Karpas-422 (cell line): ENCODE data around the gene GUK1. TPM values are rescaled to one million over a fixed set of nuclear protein-coding genes. Genes with fewer than 3 reads are reported as not detected.
"Not testable (repeated sequence)": the region's sequence is repeated elsewhere in the genome, so short reads cannot be mapped to it uniquely, and the experiment has no call there.

Source experiments
- DNase-seq: peaks from one replicate; pipeline ENCODE4 v3.0.0-alpha.2; 2015
- H2AFZ ChIP-seq: fragments of 200-600 bp; sonication (generic); 2 replicates; pipeline ENCODE4 v1.6.1; 2014; ENCODE audit warnings: antibody characterized with exemption, low read length, mixed read lengths
- H3K27ac ChIP-seq: fragments of 200-600 bp; sonication (generic); 2 replicates; pipeline ENCODE4 v1.5.1; 2014; ENCODE audit warnings: mild to moderate bottlenecking, low read length, moderate library complexity
- H3K27me3 ChIP-seq: fragments of 200-600 bp; sonication (generic); 2 replicates; pipeline ENCODE4 v1.6.1; 2014; ENCODE audit warnings: low read length, mixed read lengths
- H3K36me3 ChIP-seq: fragments of 200-600 bp; sonication (generic); 2 replicates; pipeline ENCODE4 v1.6.1; 2014; ENCODE audit warnings: low read length, mixed read lengths; ENCODE audit not compliant: insufficient read depth
- H3K4me1 ChIP-seq: fragments of 200-600 bp; sonication (generic); 2 replicates; pipeline ENCODE4 v1.6.1; 2014; ENCODE audit warnings: mild to moderate bottlenecking, low read length, mixed read lengths
- H3K4me2 ChIP-seq: fragments of 200-600 bp; sonication (generic); 2 replicates; pipeline ENCODE4 v1.6.1; 2014; ENCODE audit warnings: low read length, low read depth, mild to moderate bottlenecking; ENCODE audit not compliant: poor library complexity, severe bottlenecking
- H3K4me3 ChIP-seq: fragments of 200-600 bp; sonication (generic); 2 replicates; pipeline ENCODE4 v1.5.1; 2014; ENCODE audit warnings: mild to moderate bottlenecking, antibody characterized with exemption, low read length, mixed read lengths
- H3K79me2 ChIP-seq: fragments of 200-600 bp; sonication (generic); 2 replicates; pipeline ENCODE4 v1.6.1; 2014; ENCODE audit warnings: mild to moderate bottlenecking, low read length, mixed read lengths
- H3K9ac ChIP-seq: fragments of 200-600 bp; sonication (generic); 2 replicates; pipeline ENCODE4 v1.6.0; 2014; ENCODE audit warnings: low read length
- H3K9me2 ChIP-seq: fragments of 200-600 bp; sonication (generic), shearing (Covaris generic); replicated peaks from 2 replicates; pipeline ENCODE4 v1.6.0; 2014; ENCODE audit warnings: mild to moderate bottlenecking, low read length, moderate library complexity; ENCODE audit not compliant: insufficient read depth
- H3K9me3 ChIP-seq: fragments of 300-700, 200-600 bp; sonication (generic); 2 replicates; pipeline ENCODE4 v1.6.1; 2014; ENCODE audit warnings: low read length, mixed read lengths
- H4K20me1 ChIP-seq: fragments of 200-600 bp; sonication (generic); 2 replicates; pipeline ENCODE4 v1.6.1; 2014; ENCODE audit warnings: mild to moderate bottlenecking, antibody characterized with exemption, low read length, low read depth; ENCODE audit not compliant: insufficient read depth
- total RNA-seq: library from RNA; depleted of rRNA; stranded (reverse); fragments of >200 nt; shearing (Covaris generic); gene quantifications from 2 replicates; pipeline ENCODE4 v1.2.3, GENCODE V29; 2014; ENCODE audit warnings: low replicate concordance

GUK1 gene
- total RNA-seq, 1 experiment from 2014 or later: 74.4 TPM

- DNase-seq: no peak
- peak overlapping the region; percentile 87 for H3K9ac ChIP-seq
- H3K27ac ChIP-seq: no peak overlapping the region
- no peaks in the 10 kb centered on the region for H3K27me3 ChIP-seq
- H2AFZ ChIP-seq: no peak overlapping the region
- no peaks in the 10 kb centered on the region for H3K9me2 ChIP-seq
- H4K20me1 ChIP-seq: no peaks in the 10 kb centered on the region
- H3K4me1 ChIP-seq: peaks cover 34% of the 10 kb centered on the region
- H3K4me3 ChIP-seq: peak overlapping the region; percentile 87
- no peaks in the 10 kb centered on the region for H3K9me3 ChIP-seq
- peak overlapping the region; percentile 90 for H3K4me2 ChIP-seq
- peaks cover 26% of the 10 kb centered on the region for H3K79me2 ChIP-seq
- H3K36me3 ChIP-seq: peaks cover 9% of the 10 kb centered on the region; the same call in 1 of the 2 replicates
These were observed 31.9 kb upstream of the GUK1 start for GRCh38 chr1:228108055-228108690.

GRCh38 chr1:228108742-228109072 lies 31.4 kb upstream of the GUK1 start:
- peak; percentile 55 for DNase-seq
- Histone ChIP-seq H3K27me3 (no peaks in the 10 kb centered on the region), H3K9me3 (no peaks in the 10 kb centered on the region), H3K79me2 (peaks cover 26% of the 10 kb centered on the region), H3K4me3 (peak overlapping the region; percentile 87), H3K27ac (no peak overlapping the region), H3K9ac (peak overlapping the region; percentile 87), H3K4me2 (peak overlapping the region; percentile 90), H3K4me1 (peaks cover 30% of the 10 kb centered on the region), H3K36me3 (peaks cover 9% of the 10 kb centered on the region; the same call in 1 of the 2 replicates), H3K9me2 (no peaks in the 10 kb centered on the region), H4K20me1 (no peaks in the 10 kb centered on the region), H2AFZ (no peak overlapping the region)

- Histone ChIP-seq H3K9me3 (no peaks in the 10 kb centered on the region), H3K4me3 (peak within 1 kb of the TSS; percentile 87), H3K27ac (peak within 1 kb of the TSS; percentile 19; the same call in 1 of the 2 replicates), H3K4me2 (peak within 1 kb of the TSS; percentile 90), H3K9me2 (no peaks in the 10 kb centered on the region), H3K9ac (peak within 1 kb of the TSS; percentile 87), H3K79me2 (peaks cover 26% of the 10 kb centered on the region), H3K27me3 (no peaks in the 10 kb centered on the region), H3K4me1 (peaks cover 24% of the 10 kb centered on the region), H4K20me1 (no peaks in the 10 kb centered on the region), H3K36me3 (peaks cover 9% of the 10 kb centered on the region; the same call in 1 of the 2 replicates), H2AFZ (peak within 1 kb of the TSS; percentile 52; the same call in 1 of the 2 replicates)
- DNase-seq: peak; percentile 98
These were observed 30.8 kb upstream of the GUK1 start, which contains the start of gene MRPL55 for GRCh38 chr1:228109073-228109961. Gene MRPL55 (minus strand): TSS chr1:228109299. CDS start chr1:228108260, 1,039 bp downstream.

- Histone ChIP-seq H2AFZ (peak overlapping the region; percentile 52; the same call in 1 of the 2 replicates), H4K20me1 (no peaks in the 10 kb centered on the region), H3K27ac (peak overlapping the region; percentile 19; the same call in 1 of the 2 replicates), H3K27me3 (no peaks in the 10 kb centered on the region), H3K79me2 (peaks cover 27% of the 10 kb centered on the region), H3K4me3 (peak overlapping the region; percentile 87), H3K36me3 (peaks cover 9% of the 10 kb centered on the region; the same call in 1 of the 2 replicates), H3K9me3 (no peaks in the 10 kb centered on the region), H3K9me2 (no peaks in the 10 kb centered on the region), H3K4me2 (peak overlapping the region; percentile 87), H3K4me1 (peaks cover 19% of the 10 kb centered on the region), H3K9ac (peak overlapping the region; percentile 84)
- DNase-seq: no peak
These were observed 30.1 kb upstream of the GUK1 start for GRCh38 chr1:228109962-228110488.

GRCh38 chr1:228110556-228110955 lies 29.5 kb upstream of the GUK1 start:
- Histone ChIP-seq H3K4me3 (no peak overlapping the region), H3K27me3 (no peaks in the 10 kb centered on the region), H3K4me2 (no peak overlapping the region), H3K9ac (no peak overlapping the region), H3K4me1 (peaks cover 19% of the 10 kb centered on the region), H3K9me2 (no peaks in the 10 kb centered on the region), H3K9me3 (no peaks in the 10 kb centered on the region), H4K20me1 (no peaks in the 10 kb centered on the region), H3K79me2 (peaks cover 31% of the 10 kb centered on the region), H3K27ac (no peak overlapping the region; the same call in 1 of the 2 replicates), H3K36me3 (peaks cover 8% of the 10 kb centered on the region; the same call in 1 of the 2 replicates), H2AFZ (no peak overlapping the region)
- no peak for DNase-seq

GRCh38 chr1:228111315-228111714 lies 28.8 kb upstream of the GUK1 start:
- not testable (repeated sequence) for H3K9me2 ChIP-seq, H3K9ac ChIP-seq, H3K4me3 ChIP-seq, DNase-seq, H3K4me2 ChIP-seq, H3K27ac ChIP-seq, H2AFZ ChIP-seq, H3K9me3 ChIP-seq, H3K36me3 ChIP-seq, H3K27me3 ChIP-seq, H4K20me1 ChIP-seq
- H3K79me2 ChIP-seq: peaks cover 37% of the 10 kb centered on the region
- H3K4me1 ChIP-seq: peaks cover 19% of the 10 kb centered on the region

GRCh38 chr1:228112167-228112566 lies 27.9 kb upstream of the GUK1 start:
- Histone ChIP-seq H3K27me3 (no peaks in the 10 kb centered on the region), H3K27ac (no peak overlapping the region), H3K9me2 (no peaks in the 10 kb centered on the region), H3K4me3 (no peak overlapping the region), H3K4me2 (no peak overlapping the region), H2AFZ (no peak overlapping the region), H4K20me1 (no peaks in the 10 kb centered on the region), H3K9ac (no peak overlapping the region), H3K4me1 (peaks cover 19% of the 10 kb centered on the region), H3K9me3 (no peaks in the 10 kb centered on the region), H3K36me3 (no peaks in the 10 kb centered on the region; the same call in 1 of the 2 replicates), H3K79me2 (peaks cover 42% of the 10 kb centered on the region)
- DNase-seq: no peak

- H3K4me2 ChIP-seq: no peak overlapping the region
- no peak overlapping the region for H2AFZ ChIP-seq
- H3K27ac ChIP-seq: no peak overlapping the region
- no peak overlapping the region for H3K4me3 ChIP-seq
- H3K79me2 ChIP-seq: peaks cover 44% of the 10 kb centered on the region
- H3K9me3 ChIP-seq: no peaks in the 10 kb centered on the region
- H3K27me3 ChIP-seq: no peaks in the 10 kb centered on the region
- peaks cover 17% of the 10 kb centered on the region for H3K4me1 ChIP-seq
- no peaks in the 10 kb centered on the region for H3K9me2 ChIP-seq
- no peak for DNase-seq
- no peaks in the 10 kb centered on the region for H4K20me1 ChIP-seq
- no peak overlapping the region for H3K9ac ChIP-seq
- H3K36me3 ChIP-seq: peaks cover 3% of the 10 kb centered on the region; the same call in 1 of the 2 replicates
These were observed 27.5 kb upstream of the GUK1 start for GRCh38 chr1:228112617-228113016.
